ENCODE data around the gene WDR36. TPM values are rescaled to one million over a fixed set of nuclear protein-coding genes. Genes with fewer than 3 reads are reported as not detected.

The WDR36 gene
- total and polyA plus RNA-seq, 10 donors: 7.9 to 36.1 (median 27.0) TPM

DNA sequence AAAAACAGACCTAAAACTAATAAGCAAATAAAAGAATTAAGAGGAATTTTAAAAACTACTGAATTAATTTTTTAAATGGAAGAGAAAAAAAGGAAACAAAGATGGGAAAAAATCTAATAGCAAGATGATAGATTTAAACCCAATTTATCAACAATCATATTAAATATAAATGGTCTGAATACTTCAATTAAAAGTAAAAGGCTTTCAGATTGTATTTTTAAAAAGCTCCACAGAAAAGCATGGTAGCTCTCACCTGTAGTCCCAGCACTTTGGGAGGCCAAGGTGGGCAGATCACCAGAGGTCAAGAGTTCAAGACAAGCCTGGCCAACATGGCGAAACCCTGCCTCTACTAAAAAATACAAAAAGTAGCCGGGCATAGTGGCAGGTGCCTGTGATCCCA lies 32.0 kb upstream of the WDR36 start:
- whole genome bisulfite sequencing, 5 donors: 86 to 98% (median 93%) methylated on average over 2 of the region's 2 CpGs
- DNase-seq: no peak
- no peak overlapping the region for H3K27ac ChIP-seq
- H3K36me3 ChIP-seq: no peaks in the 10 kb centered on the region
- peaks cover 0 to 12% (median 3%) of the 10 kb centered on the region in 8 donors for H3K9me3 ChIP-seq
- intact Hi-C loops (cut with DNase I; ENCODE audit: low total_unique reads): no loop called here
- H3K4me3 ChIP-seq: no peak overlapping the region
- TF ChIP-seq, protein P1, sequence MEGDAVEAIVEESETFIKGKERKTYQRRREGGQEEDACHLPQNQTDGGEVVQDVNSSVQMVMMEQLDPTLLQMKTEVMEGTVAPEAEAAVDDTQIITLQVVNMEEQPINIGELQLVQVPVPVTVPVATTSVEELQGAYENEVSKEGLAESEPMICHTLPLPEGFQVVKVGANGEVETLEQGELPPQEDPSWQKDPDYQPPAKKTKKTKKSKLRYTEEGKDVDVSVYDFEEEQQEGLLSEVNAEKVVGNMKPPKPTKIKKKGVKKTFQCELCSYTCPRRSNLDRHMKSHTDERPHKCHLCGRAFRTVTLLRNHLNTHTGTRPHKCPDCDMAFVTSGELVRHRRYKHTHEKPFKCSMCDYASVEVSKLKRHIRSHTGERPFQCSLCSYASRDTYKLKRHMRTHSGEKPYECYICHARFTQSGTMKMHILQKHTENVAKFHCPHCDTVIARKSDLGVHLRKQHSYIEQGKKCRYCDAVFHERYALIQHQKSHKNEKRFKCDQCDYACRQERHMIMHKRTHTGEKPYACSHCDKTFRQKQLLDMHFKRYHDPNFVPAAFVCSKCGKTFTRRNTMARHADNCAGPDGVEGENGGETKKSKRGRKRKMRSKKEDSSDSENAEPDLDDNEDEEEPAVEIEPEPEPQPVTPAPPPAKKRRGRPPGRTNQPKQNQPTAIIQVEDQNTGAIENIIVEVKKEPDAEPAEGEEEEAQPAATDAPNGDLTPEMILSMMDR (IDR thresholded peaks at IDR 0.05 in 8 of 11, conservative IDR thresholded peaks at IDR 0.05 in 3 of 11): no peak
- TF ChIP-seq POLR2AphosphoS5 (IDR thresholded peaks at IDR 0.05) (no peak), POLR2A (IDR thresholded peaks at IDR 0.05) (no peak)
- H3K27me3 ChIP-seq (replicated peaks in 1 of 7): peaks cover 0 to 12% (median 0%) of the 10 kb centered on the region in 7 donors
- H3K4me1 ChIP-seq: no peaks in the 10 kb centered on the region

DNA sequence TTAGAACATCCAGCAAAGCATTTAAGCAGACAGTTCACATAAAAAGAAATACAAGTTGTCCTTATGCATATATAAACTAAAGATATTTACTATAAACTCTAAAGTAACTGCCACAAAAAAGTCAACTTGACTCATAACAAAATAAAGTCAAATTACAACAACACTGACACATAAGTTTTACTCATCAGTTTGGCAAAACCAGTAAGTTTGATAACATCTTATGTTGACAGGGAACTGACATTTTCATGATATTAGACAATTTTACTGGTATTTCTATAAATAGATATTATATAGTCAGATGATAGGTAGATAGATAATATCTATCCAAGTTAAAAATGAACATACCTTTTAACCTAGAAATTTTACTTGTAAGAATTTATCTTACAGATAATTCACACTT lies 30.5 kb upstream of the WDR36 start:
- Histone ChIP-seq H3K36me3 (no peaks in the 10 kb centered on the region), H3K27ac (no peak overlapping the region), H3K27me3 (replicated peaks in 1 of 7) (peaks cover 0 to 19% (median 0%) of the 10 kb centered on the region in 7 donors), H3K4me1 (no peaks in the 10 kb centered on the region), H3K4me3 (no peak overlapping the region), H3K9me3 (peaks cover 0 to 12% (median 3%) of the 10 kb centered on the region in 8 donors)
- TF ChIP-seq, protein P1 (IDR thresholded peaks at IDR 0.05 in 8 of 11, conservative IDR thresholded peaks at IDR 0.05 in 3 of 11): no peak
- TF ChIP-seq POLR2A (IDR thresholded peaks at IDR 0.05): no peak
- no peak for TF ChIP-seq POLR2AphosphoS5 (IDR thresholded peaks at IDR 0.05)
- no peak for DNase-seq
- intact Hi-C loops (cut with DNase I; ENCODE audit: low total_unique reads): no loop called here

DNA sequence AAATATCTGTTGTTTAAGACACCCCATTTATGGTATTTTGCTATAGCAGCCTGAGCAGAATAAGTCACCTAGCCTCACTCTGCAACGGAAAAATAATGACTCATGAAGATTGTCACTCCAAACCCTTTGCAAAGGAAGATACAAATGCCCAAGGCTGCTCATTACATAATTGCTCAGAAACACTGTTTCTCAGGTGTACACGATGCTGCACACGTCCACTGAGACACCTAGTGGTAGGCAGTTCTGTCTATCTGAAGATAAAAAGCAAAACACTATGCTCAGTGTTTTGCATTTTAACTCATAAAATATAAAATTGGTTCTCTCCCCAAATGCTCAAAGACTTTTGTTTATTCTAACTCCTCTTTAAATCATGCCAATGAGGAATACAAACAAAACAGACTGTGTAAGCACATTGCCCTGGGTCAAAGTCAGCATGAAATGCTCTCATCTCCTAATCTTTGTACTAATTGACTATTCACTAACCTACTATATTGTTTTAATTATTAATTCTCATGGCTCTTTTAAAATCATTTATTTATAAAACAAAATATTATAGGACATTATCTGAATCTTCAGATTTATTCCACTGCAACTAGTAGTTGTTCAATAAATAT lies 28.3 kb upstream of the WDR36 start:
- DNase-seq: no peak
- WGBS, 5 donors: 40 to 63% (median 51%) methylated on average over 3 of the region's 3 CpGs
- Histone ChIP-seq H3K9me3 (peaks cover 0 to 12% (median 3%) of the 10 kb centered on the region in 8 donors), H3K4me3 (no peak overlapping the region), H3K4me1 (no peaks in the 10 kb centered on the region), H3K36me3 (no peaks in the 10 kb centered on the region), H3K27ac (no peak overlapping the region), H3K27me3 (replicated peaks in 1 of 7) (peaks cover 0 to 38% (median 3%) of the 10 kb centered on the region in 7 donors)
- intact Hi-C loops (cut with DNase I; ENCODE audit: low total_unique reads): no loop called here
- TF ChIP-seq, protein P1 (IDR thresholded peaks at IDR 0.05 in 8 of 11, conservative IDR thresholded peaks at IDR 0.05 in 3 of 11): no peak
- no peak for TF ChIP-seq POLR2A (IDR thresholded peaks at IDR 0.05)
- TF ChIP-seq POLR2AphosphoS5 (IDR thresholded peaks at IDR 0.05): no peak

DNA sequence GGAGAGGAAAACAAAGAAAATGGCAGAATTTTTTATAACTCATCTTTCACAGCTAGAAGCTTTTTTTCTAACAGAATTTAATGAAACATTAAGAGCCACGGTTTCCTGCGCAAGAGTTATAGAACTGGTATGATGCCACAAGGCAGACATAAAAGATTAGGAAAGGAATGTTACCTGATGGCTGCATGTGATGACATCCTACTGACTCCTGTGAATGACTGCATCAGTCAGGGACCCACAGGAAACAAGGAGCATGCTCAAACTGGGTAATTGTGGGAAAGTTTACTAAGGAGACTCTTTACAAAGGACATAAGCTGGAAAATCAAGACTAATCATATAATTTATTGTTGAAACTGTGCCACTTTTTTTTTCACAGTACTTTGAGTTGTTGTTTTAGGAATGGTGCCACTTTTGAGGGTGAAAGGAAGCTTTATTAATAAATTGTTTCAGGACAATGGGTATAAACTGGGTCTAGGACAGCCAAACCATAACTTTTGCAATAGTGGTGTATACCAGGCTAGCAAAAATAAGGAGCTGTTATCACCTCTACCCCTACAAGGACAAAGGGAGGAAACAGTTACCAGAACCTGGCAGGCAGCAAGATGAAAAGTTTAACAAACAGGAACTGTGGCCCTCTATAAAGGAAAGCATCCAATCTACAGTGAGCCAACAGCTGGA lies 25.7 kb upstream of the WDR36 start:
- DNase-seq: no peak
- peaks cover 0 to 56% (median 23%) of the 10 kb centered on the region in 7 donors for H3K27me3 ChIP-seq (replicated peaks in 1 of 7)
- H3K4me3 ChIP-seq: no peak overlapping the region
- intact Hi-C loops (cut with DNase I; ENCODE audit: low total_unique reads): no loop called here
- 75 to 93% (median 85%) methylated on average over 2 of the region's 2 CpGs for WGBS, 5 donors
- H3K27ac ChIP-seq: peak overlapping the region in 1 of 8 donors; percentile 50
- peaks cover 0 to 14% (median 9%) of the 10 kb centered on the region in 6 donors for H3K4me1 ChIP-seq
- H3K9me3 ChIP-seq: no peaks in the 10 kb centered on the region
- TF ChIP-seq POLR2AphosphoS5 (IDR thresholded peaks at IDR 0.05): no peak
- TF ChIP-seq POLR2A (IDR thresholded peaks at IDR 0.05): no peak
- H3K36me3 ChIP-seq: no peaks in the 10 kb centered on the region
